HepG2 (cell line): ENCODE results near the gene CA6.

Experiments
- CHD2 ChIP-seq: IDR thresholded peaks from 2 replicates; pipeline ENCODE4 v1.6.1; 2011; ENCODE audit warnings: low read depth, low read length, improper control_type of control experiment
- TF ChIP-seq, protein P1 (sequence below): sonication (generic); formaldehyde crosslinking; IDR thresholded peaks from 2 replicates; pipeline ENCODE4 v1.9.0; 2021; ENCODE audit warnings: missing genetic modification reagents, mild to moderate bottlenecking, borderline replicate concordance
- TF ChIP-seq, protein P2 (sequence below), 2 experiments: sonication (generic) in 1 of 2; formaldehyde crosslinking in 1 of 2; IDR thresholded peaks; 2 replicates each; pipeline versions ENCODE4 v1.5.1 to v1.6.1; 2011 to 2020; ENCODE audit warnings: borderline replicate concordance in 1 of 2, low read depth in 1 of 2, low read length in 1 of 2, mild to moderate bottlenecking in 1 of 2, missing genetic modification reagents in 1 of 2, moderate library complexity in 1 of 2

DNA sequence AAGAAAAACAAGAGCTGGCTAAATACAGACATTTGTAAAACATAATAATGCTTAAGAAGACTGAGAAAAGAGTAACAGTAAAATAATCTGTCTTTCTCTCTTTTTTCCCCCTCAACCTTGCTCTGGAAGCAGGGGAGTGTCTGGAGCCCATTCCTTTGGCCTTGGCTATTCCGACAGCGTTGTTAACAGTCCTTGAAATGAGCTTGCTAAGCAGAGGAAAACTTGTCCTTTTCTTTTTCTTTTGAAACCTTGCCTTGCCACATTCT is 6.7 kb upstream of the CA6 start:
- TF ChIP-seq, protein P1, sequence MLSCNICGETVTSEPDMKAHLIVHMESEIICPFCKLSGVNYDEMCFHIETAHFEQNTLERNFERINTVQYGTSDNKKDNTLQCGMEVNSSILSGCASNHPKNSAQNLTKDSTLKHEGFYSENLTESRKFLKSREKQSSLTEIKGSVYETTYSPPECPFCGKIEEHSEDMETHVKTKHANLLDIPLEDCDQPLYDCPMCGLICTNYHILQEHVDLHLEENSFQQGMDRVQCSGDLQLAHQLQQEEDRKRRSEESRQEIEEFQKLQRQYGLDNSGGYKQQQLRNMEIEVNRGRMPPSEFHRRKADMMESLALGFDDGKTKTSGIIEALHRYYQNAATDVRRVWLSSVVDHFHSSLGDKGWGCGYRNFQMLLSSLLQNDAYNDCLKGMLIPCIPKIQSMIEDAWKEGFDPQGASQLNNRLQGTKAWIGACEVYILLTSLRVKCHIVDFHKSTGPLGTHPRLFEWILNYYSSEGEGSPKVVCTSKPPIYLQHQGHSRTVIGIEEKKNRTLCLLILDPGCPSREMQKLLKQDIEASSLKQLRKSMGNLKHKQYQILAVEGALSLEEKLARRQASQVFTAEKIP (CRISPR knock-in tag), result no peak
- TF ChIP-seq, protein P2, sequence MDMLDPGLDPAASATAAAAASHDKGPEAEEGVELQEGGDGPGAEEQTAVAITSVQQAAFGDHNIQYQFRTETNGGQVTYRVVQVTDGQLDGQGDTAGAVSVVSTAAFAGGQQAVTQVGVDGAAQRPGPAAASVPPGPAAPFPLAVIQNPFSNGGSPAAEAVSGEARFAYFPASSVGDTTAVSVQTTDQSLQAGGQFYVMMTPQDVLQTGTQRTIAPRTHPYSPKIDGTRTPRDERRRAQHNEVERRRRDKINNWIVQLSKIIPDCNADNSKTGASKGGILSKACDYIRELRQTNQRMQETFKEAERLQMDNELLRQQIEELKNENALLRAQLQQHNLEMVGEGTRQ (IDR thresholded peaks at IDR 0.05; ENCODE audit: low read depth, low read length), result no peak
- TF ChIP-seq, protein P2 (CRISPR knock-in tag; IDR thresholded peaks at IDR 0.05; ENCODE audit: borderline replicate concordance), result no peak
- no peak for TF ChIP-seq CHD2
